Activated B cell treated with CpG ODN at 0.5 μM for 24 hours (primary cell): ENCODE results near the gene CCDC171. TPM values are rescaled to one million over a fixed set of nuclear protein-coding genes. Genes with fewer than 3 reads are reported as not detected.
A peak's percentile ranks its signal among the peaks of the same experiment; 100 is the strongest.

Experiments used
- ATAC-seq: fragments of 200-7000 bp; cut with Tn5 transposase; one replicate; pipeline ENCODE4 v1.10.0; 2021; ENCODE audit warnings: low read depth, mild to moderate bottlenecking, moderate library complexity
- CTCF ChIA-PET: fragments of 350-600 bp; sonication (Branson Sonifier 250); formaldehyde crosslinking; loops from one replicate; lab custom pipeline; 2021; ENCODE audit warnings: antibody characterized with exemption; lab: Charles Lee
- POLR2A ChIA-PET: fragments of 350-600 bp; sonication (Branson Sonifier 250); formaldehyde crosslinking; loops from one replicate; lab custom pipeline; 2021; ENCODE audit warnings: antibody characterized with exemption; lab: Charles Lee
- DNase-seq: peaks from one replicate; pipeline ENCODE4 v3.0.0; 2022
- H3K27ac Mint-ChIP-seq: one replicate; pipeline ENCODE4 v1.8.0; 2020; ENCODE audit warnings: mixed read lengths
- H3K27me3 Mint-ChIP-seq: one replicate; pipeline ENCODE4 v1.8.0; 2021; ENCODE audit warnings: mixed read lengths
- H3K36me3 Mint-ChIP-seq: one replicate; pipeline ENCODE4 v1.8.0; 2021; ENCODE audit warnings: low read depth, mixed read lengths
- H3K4me1 Mint-ChIP-seq: one replicate; pipeline ENCODE4 v1.8.0; 2021; ENCODE audit warnings: mixed read lengths
- H3K4me3 Mint-ChIP-seq: one replicate; pipeline ENCODE4 v1.8.0; 2020; ENCODE audit warnings: mild to moderate bottlenecking, mixed read lengths
- H3K9me3 Mint-ChIP-seq: one replicate; pipeline ENCODE4 v1.8.0; 2020; ENCODE audit warnings: mixed read lengths
- CTCF ChIP-seq: fragments of 200-600 bp; IDR thresholded peaks from one replicate; pipeline ENCODE4 v1.8.0; 2022; ENCODE audit warnings: antibody characterized with exemption, mild to moderate bottlenecking
- intact Hi-C: fragments of 100-400 bp; cut with micrococcal nuclease; formaldehyde crosslinking; loops from one replicate; pipeline ENCODE4 v1.15.1; 2024
- total RNA-seq: library from RNA; stranded (reverse); gene quantifications from 2 replicates; pipeline ENCODE4 v1.2.3, GENCODE V29; 2022

CCDC171 gene
- total RNA-seq, result 1.9 and 3.6 TPM in 2 replicates

GRCh38 chr9:15552636-15553527, at the start of gene CCDC171:
CCDC171 (plus strand) TSS chr9:15553043; CDS start chr9:15564089, 11,046 bp downstream.
- ATAC-seq (peak; percentile 85), DNase-seq (peak; percentile 76)
- no peak for TF ChIP-seq CTCF
- peaks cover 19% of the 10 kb centered on the region for H3K4me1 Mint-ChIP-seq
- H3K27me3 Mint-ChIP-seq, result no peaks in the 10 kb centered on the region
- ChIA-PET CTCF (interaction anchor here (0.9 to 1.6 kb wide), 3 partner anchors 47 to 246 kb away, joined by 3 to 8 read pairs (median 6); partner anchors contain the start of gene TTC39B), POLR2A (interaction anchor here (0.6 to 2.3 kb wide), 10 partner anchors 16 to 130 kb away, joined by 3 to 36 read pairs (median 3); partner anchors contain the start of genes PSIP1 and SNAPC3)
- peak within 1 kb of the TSS; percentile 82 for H3K27ac Mint-ChIP-seq
- peak within 1 kb of the TSS; percentile 96 for H3K4me3 Mint-ChIP-seq
- H3K36me3 Mint-ChIP-seq, result peaks cover 8% of the 10 kb centered on the region
- intact Hi-C loops, result loop anchor here (1.0 to 5.0 kb wide), 4 partner anchors 42 to 246 kb away; partner anchors contain the start of genes SNAPC3 and TTC39B
- no peaks in the 10 kb centered on the region for H3K9me3 Mint-ChIP-seq

- ATAC-seq (no peak), DNase-seq (no peak)
- Mint-ChIP-seq H3K9me3 (no peaks in the 10 kb centered on the region), H3K4me1 (peaks cover 48% of the 10 kb centered on the region), H3K4me3 (no peak overlapping the region), H3K36me3 (peaks cover 57% of the 10 kb centered on the region), H3K27ac (no peak overlapping the region), H3K27me3 (no peaks in the 10 kb centered on the region)
- intact Hi-C loops, result loop anchor here (1.0 kb wide), 1 partner anchor 100 kb away; no protein-coding TSS in a partner anchor
- no peak for TF ChIP-seq CTCF
- ChIA-PET POLR2A (interaction anchor here (1.6 kb wide), 1 partner anchor 47 kb away, joined by 3 read pairs; the partner anchor contains the start of gene CCDC171), CTCF (interaction anchor here (1.1 to 1.5 kb wide), 6 partner anchors 9 to 100 kb away, joined by 3 to 7 read pairs (median 4); partner anchors contain the start of gene CCDC171)
Observed at GRCh38 chr9:15505921-15506320, 46.9 kb upstream of the CCDC171 start.

GRCh38 chr9:15509931-15510788, 42.7 kb upstream of the CCDC171 start:
- DNase-seq, result no peak
- Mint-ChIP-seq H3K9me3 (no peaks in the 10 kb centered on the region), H3K27ac (peak overlapping the region; percentile 93), H3K27me3 (no peaks in the 10 kb centered on the region), H3K4me1 (peaks cover 59% of the 10 kb centered on the region), H3K36me3 (peaks cover 35% of the 10 kb centered on the region), H3K4me3 (peak overlapping the region; percentile 93)
- ATAC-seq, result peak; percentile 58
- TF ChIP-seq CTCF, result no peak
- ChIA-PET POLR2A (interaction anchor here (0.6 to 4.5 kb wide), 13 partner anchors 9 to 318 kb away, joined by 3 to 36 read pairs (median 4); partner anchors contain the start of genes CCDC171 and SNAPC3), CTCF (interaction anchor here (1.1 kb wide), 1 partner anchor 86 kb away, joined by 3 read pairs; no protein-coding TSS in a partner anchor)
- intact Hi-C loops, result loop anchor here (1.0 to 5.0 kb wide), 2 partner anchors 24 to 283 kb away; no protein-coding TSS in a partner anchor

GRCh38 chr9:15510789-15511575, 41.9 kb upstream of the CCDC171 start, which contains the start of gene PSIP1:
PSIP1 (minus strand) TSS chr9:15510970; CDS start chr9:15510188, 782 bp downstream.
- peak; percentile 85 for DNase-seq
- Mint-ChIP-seq H3K27ac (peak within 1 kb of the TSS; percentile 100), H3K9me3 (no peaks in the 10 kb centered on the region), H3K4me3 (peak within 1 kb of the TSS; percentile 97), H3K4me1 (peaks cover 56% of the 10 kb centered on the region), H3K36me3 (peaks cover 31% of the 10 kb centered on the region), H3K27me3 (no peaks in the 10 kb centered on the region)
- intact Hi-C loops, result loop anchor here (1.0 to 5.0 kb wide), 5 partner anchors 25 to 284 kb away; partner anchors contain the start of genes SNAPC3 and TTC39B
- TF ChIP-seq CTCF, result no peak
- CTCF ChIA-PET, result interaction anchor here (0.8 to 1.1 kb wide), 2 partner anchors 43 to 87 kb away, joined by 3 read pairs; no protein-coding TSS in a partner anchor
- ATAC-seq, result peak; percentile 78
- POLR2A ChIA-PET, result interaction anchor here (0.9 to 4.5 kb wide), 10 partner anchors 9 to 299 kb away, joined by 3 to 36 read pairs (median 4); partner anchors contain the start of genes CCDC171 and SNAPC3
